NCI-H2029 (cell line): ENCODE measurements around the gene PSMC3.

Experiments
- DNase-seq: peaks from one replicate; lab custom pipeline; 2025; lab: John Stamatoyannopoulos, UW

Gene PSMC3

DNA sequence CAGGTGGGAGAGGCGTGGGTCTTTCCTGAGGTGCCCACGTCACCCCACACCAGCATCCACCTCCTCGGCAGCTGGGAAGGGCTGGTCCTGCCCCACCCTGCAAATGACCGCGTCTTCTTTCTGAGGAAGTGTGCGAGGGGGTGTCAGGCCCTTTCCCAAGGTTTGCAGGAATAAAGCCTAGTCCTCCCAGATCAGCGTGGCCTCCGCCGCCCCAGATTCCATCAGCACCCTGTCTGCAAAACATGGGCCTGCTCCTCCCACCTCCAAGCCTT, 32.3 kb downstream of the PSMC3 start:
- no peak for DNase-seq

DNA sequence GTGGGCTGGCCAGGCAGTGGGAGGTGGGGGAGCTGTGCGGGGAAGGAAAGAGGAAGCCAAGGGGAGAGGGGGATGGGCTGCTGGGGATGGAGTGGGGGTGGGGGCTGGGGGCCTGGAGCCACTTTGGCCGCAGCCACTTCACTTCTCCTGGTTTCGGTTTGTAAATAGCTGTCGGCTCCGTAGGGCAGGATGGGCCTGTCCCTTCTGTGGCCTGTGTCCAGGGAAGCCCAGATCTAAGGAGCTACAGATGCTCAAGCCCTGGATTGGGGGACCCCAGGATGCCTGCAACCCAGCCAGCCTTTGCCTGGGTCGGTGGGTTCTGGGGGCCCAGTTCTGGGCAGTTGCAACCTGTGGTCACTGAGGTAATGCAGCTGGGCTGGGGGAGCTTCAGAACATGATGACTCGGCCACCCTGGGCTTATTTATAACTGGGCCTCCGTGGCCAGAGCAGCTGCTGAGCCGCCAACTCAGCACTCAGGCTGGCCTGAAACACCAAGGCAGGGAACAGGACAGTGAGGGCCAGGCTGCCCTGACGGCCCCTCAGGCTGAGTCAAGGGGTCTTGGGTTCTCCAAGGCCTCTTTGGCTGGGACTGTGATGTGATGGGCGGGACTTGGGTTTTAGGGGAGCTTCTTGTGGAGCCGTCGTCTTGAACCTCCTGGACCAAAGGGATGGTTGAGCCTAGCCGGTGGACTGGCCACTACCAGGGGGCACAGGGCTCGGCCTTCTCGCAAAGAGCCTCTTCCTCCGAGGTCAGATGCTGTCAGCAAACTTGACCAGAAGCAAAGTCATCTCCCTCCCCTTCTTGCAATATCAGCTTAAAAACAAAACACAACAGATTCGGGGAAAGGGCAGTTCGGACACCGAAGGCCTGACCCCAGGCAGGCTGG, 32.8 kb downstream of the PSMC3 start:
- no peak for DNase-seq

GRCh38 chr11:47392546-47393162, 33.6 kb downstream of the PSMC3 start:
- no peak for DNase-seq

- DNase-seq, result no peak
These were observed 34.4 kb downstream of the PSMC3 start for GRCh38 chr11:47391711-47392432.

DNA sequence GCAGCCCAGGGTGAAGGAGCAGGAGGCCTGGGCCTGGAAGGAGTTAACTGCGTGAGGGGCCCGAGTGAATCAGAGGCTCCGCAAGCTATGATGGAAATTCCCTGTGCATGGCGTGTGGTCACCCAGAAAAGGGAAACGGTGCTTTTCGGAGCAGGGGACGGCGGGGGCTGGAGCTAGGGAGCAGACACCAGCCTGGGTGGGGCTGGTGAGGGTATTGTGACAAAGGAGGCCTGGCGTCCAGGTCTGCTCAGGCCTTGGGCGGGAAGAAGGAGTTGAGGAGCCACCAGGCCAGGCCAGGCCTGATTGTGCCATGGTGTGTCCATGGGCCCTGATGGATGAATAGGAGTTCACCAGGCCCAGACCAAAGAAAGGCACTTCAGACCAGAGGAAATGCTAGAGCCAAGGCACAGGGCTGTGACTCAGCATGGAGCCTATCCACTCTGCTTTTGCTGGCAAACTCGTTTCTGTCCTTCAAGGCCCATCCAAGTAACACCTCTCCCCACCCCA, 35.1 kb downstream of the PSMC3 start:
- DNase-seq, result no peak

GRCh38 chr11:47390422-47390760, 35.8 kb downstream of the PSMC3 start:
- no peak for DNase-seq

GRCh38 chr11:47389577-47390421, 36.4 kb downstream of the PSMC3 start:
- no peak for DNase-seq

- no peak for DNase-seq
These were observed 37.3 kb downstream of the PSMC3 start for GRCh38 chr11:47388697-47389576.

DNA sequence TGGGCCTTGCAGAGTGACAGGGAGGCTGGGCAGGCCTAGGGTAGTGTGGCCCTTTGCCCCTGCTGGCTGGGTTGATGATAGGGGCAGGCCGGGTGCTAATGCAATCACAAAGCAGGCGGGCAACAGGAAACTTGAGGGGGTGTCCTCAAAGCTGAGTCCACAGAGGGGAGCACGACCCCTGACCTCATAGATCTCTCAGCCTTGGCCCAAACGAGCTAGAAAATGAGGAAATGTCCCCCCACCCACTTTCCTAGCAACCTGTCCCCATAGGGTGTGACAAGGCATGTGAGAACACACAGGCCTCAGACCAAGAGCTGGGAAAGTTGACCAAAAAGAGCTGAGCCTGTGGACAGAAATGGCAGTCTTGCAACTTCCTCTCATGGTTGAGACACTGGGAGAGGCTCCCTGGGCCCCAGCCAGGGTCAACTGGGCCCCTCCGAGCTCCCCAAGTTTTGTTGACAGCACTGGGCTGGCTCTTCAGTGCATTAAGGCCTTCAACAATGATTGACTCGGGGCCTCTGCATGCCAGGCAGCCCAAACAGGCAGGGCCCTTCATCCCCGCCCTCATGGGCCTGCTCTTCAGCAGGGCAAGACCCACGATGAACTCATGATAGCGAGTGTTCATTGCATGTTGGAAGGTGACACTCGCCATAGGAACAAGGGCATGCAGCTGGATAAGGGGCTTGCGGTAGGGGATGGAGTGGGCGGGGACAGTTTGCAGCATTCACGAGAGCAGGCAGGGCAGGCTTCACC, 38.1 kb downstream of the PSMC3 start:
- DNase-seq, result no peak

- no peak for DNase-seq
These were observed 41.7 kb downstream of the PSMC3 start for GRCh38 chr11:47384498-47384897.

- DNase-seq, result no peak
These were observed 43.2 kb downstream of the PSMC3 start for GRCh38 chr11:47383071-47383470.

DNA sequence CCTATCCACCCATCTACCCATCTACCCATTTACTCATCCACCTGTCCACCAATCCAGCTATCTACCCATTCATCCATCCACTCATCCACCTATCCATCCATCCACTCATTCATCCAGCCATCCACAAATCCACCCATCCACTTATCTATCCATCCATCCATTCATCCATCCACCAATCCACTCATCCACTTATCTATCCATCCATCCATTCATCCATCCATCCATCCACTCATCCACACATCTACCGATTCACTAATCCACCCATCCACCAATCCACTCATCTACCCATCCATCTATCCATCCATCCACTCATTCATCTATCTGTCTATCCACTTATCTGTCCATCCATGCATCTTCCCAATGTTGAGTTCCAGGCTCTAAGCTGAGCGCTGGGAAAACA, 46.2 kb downstream of the PSMC3 start:
- DNase-seq, result no peak

DNA sequence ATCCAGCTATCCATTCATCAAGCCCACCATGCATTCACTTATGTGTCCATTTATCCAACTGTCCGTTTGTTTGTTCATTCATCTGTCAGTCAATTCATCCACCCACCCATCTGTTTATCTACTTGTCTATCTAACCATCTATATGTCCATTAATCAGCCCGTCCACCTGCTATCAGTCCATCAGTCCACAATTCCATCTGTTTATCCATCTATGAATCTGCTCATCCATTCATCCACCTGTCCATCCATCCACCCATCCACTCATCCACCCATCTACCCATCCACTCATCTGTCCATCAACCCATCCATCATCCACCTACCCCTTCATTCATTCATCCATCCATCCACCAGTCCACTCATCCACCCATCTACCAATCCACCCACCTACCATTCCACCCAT, 46.9 kb downstream of the PSMC3 start:
- no peak for DNase-seq

GRCh38 chr11:47378836-47379170, 47.4 kb downstream of the PSMC3 start:
- DNase-seq, result no peak

DNA sequence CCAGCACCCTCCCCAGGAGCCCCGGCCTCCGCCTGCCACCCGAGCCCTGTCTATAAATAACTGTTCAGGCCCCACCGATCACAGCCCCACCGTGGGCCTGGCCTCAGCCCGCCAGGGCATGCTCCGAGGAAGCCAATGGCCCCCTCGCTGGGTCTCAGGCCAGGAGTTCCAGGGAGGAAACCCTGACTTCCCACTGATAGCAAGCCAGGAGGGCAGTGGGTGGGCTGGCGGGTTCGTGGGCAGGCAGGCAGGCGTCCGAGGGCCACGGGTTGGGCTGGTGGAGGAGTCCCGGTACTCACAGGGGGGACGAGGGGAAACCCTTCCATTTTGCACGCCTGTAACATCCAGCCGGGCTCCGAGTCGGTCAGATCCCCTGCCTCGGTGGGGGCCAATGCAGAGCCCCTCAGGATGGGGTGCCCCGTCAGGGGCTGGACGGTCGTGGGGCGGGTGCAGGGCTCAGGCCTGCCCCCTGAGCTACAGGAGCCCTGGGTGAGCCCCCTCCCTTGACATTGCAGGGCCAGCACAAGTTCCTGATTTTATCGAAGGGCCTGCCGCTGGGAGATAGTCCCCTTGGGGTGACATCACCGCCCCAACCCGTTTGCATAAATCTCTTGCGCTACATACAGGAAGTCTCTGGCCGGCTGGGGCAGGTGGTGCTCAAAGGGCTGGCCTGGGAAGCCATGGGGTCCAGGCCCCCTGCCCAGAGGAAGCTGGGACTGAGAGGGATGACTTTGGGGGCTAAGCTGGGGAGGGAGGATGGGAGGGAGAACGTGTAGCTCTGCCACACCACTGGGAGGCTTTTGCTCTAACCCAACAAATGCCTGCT, 48.0 kb downstream of the PSMC3 start, which contains the start of gene SPI1:
SPI1 (minus strand) TSS at position 538 of the 826 bp plus-strand sequence; CDS start at position 344, 194 bp downstream.
- DNase-seq, result no peak

- DNase-seq, result no peak
These were observed 48.6 kb downstream of the PSMC3 start for GRCh38 chr11:47377571-47378009.

DNA sequence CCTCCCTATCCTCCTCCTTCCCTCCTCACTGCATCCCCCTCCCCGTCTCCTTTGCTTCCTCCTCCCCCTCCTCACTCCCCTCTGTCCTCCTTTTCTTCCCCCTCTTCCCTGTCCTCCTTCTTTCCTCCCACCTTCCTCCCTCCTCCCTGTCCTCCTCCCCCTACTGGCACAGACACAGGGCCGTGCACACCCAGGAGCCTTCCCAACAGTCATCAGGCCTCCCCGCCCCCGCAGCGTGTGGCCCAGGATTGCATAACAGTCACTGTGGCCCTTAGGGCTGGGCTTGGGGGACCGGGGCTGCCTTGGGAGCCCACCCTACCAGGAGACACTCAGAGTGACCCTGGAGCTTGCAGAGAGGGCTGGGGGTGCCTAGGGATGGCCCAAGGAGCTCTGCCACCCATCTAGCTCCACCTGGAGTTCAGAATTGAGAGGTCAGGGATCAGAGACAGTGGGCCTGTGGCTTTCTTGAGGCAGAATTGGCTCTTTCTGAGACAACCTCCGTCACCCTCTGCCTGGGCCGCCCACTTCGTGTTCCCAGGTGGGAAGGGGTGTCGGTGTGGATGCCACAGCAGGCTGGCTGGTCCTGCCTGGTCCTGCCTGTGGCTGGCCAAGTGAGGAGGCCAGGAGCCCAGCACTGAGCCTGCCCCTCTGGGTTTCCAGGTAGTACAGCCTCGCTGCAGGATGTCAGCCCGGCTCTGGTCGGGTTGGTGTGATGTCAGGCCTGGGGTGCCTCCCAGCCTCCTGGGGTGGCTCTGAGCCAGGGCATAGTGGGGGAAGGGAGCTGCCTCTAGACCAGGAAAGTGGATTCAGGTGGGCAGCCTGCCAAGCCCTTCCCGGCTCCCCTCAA, 49.5 kb downstream of the PSMC3 start:
- DNase-seq, result no peak

GRCh38 chr11:47376107-47376524, 50.1 kb downstream of the PSMC3 start:
- DNase-seq, result no peak
